D721Med (cell line): Measurements from ENCODE around the gene DNAL1.

Source experiments
- DNase-seq: peaks from one replicate; pipeline ENCODE4 v3.0.0; 2011; ENCODE audit warnings: low spot score; ENCODE audit not compliant: insufficient read length
- FAIRE-seq: peaks from 2 replicates; lab custom pipeline; 2011; peaks lifted over from hg19 to GRCh38; lab: Jason Lieb, UNC
- CTCF ChIP-seq: IDR thresholded peaks from 2 replicates; pipeline ENCODE4 v1.5.1; 2012; ENCODE audit warnings: mild to moderate bottlenecking, control low read depth; ENCODE audit not compliant: insufficient read depth; ENCODE audit errors: missing control alignments

DNAL1 gene

GRCh38 chr14:73744175-73744867 is 99.5 kb downstream of the DNAL1 start:
- DNase-seq: no peak
- no peak for FAIRE-seq
- TF ChIP-seq CTCF: no peak

- TF ChIP-seq CTCF: no peak
- DNase-seq (no peak), FAIRE-seq (no peak)
Measured at GRCh38 chr14:73744874-73745529, 100.2 kb downstream of the DNAL1 start.

GRCh38 chr14:73745571-73746519 is 101.1 kb downstream of the DNAL1 start:
- no peak for TF ChIP-seq CTCF
- DNase-seq (no peak), FAIRE-seq (no peak)

GRCh38 chr14:73746520-73747378 is 102.0 kb downstream of the DNAL1 start:
- no peak for FAIRE-seq
- no peak for DNase-seq
- TF ChIP-seq CTCF: peak; percentile 18

GRCh38 chr14:73747379-73748211 is 102.8 kb downstream of the DNAL1 start:
- FAIRE-seq (no peak), DNase-seq (no peak)
- no peak for TF ChIP-seq CTCF
